T follicular helper cell (primary cell): ENCODE data around the gene SCAF1.
A peak's percentile ranks its signal among the peaks of the same experiment; 100 is the strongest.

Source experiments
- DNase-seq: peaks from one replicate; pipeline ENCODE4 v3.0.0-alpha.2; 2020; ENCODE audit warnings: low read depth

The SCAF1 gene

GRCh38 chr19:49666120-49666444 lies 24.1 kb downstream of the SCAF1 start:
- DNase-seq: no peak

- no peak for DNase-seq
Measured at GRCh38 chr19:49667473-49667872, 25.5 kb downstream of the SCAF1 start.

GRCh38 chr19:49669516-49669915 lies 27.5 kb downstream of the SCAF1 start:
- DNase-seq: no peak

GRCh38 chr19:49672131-49672919 lies 30.3 kb downstream of the SCAF1 start:
- peak; percentile 60 for DNase-seq

GRCh38 chr19:49676136-49676783 lies 34.3 kb downstream of the SCAF1 start:
- no peak for DNase-seq

- peak; percentile 98 for DNase-seq
Measured at GRCh38 chr19:49676784-49677230, 34.8 kb downstream of the SCAF1 start.

- DNase-seq: peak; percentile 46
Measured at GRCh38 chr19:49677231-49677900, 35.4 kb downstream of the SCAF1 start, which contains the start of gene PRMT1. TSS of gene PRMT1 (plus strand) at chr19:49677271. CDS start at chr19:49677281, 10 bp downstream.

GRCh38 chr19:49677901-49678674 lies 36.1 kb downstream of the SCAF1 start:
- DNase-seq: peak; percentile 74

GRCh38 chr19:49678985-49679770 lies 37.2 kb downstream of the SCAF1 start:
- no peak for DNase-seq

GRCh38 chr19:49679771-49680413 lies 37.9 kb downstream of the SCAF1 start:
- DNase-seq: no peak

GRCh38 chr19:49680421-49681351 lies 38.7 kb downstream of the SCAF1 start:
- DNase-seq: peak; percentile 89

GRCh38 chr19:49681830-49682229 lies 39.8 kb downstream of the SCAF1 start:
- DNase-seq: no peak

- DNase-seq: no peak
Measured at GRCh38 chr19:49682274-49682673, 40.3 kb downstream of the SCAF1 start.

- DNase-seq: no peak
Measured at GRCh38 chr19:49683814-49684250, 41.8 kb downstream of the SCAF1 start.

- no peak for DNase-seq
Measured at GRCh38 chr19:49684251-49684982, 42.4 kb downstream of the SCAF1 start.

- DNase-seq: no peak
Measured at GRCh38 chr19:49684983-49685553, 43.1 kb downstream of the SCAF1 start.

- DNase-seq: no peak
Measured at GRCh38 chr19:49685845-49686332, 43.9 kb downstream of the SCAF1 start.

GRCh38 chr19:49686503-49687088 lies 44.6 kb downstream of the SCAF1 start:
- no peak for DNase-seq
